GM12892 (cell line): ENCODE data around the gene DDR2.

Source experiments
- DNase-seq: peaks from one replicate; pipeline ENCODE4 v3.0.0; 2011; ENCODE audit not compliant: insufficient read length
- FAIRE-seq: peaks from 2 replicates; lab custom pipeline; 2011; peaks lifted over from hg19 to GRCh38; lab: Jason Lieb, UNC
- POLR2A ChIP-seq: IDR thresholded peaks from 2 replicates; pipeline ENCODE4 v1.6.1; 2011; ENCODE audit warnings: low read depth, low read length, control low read depth
- POLR2AphosphoS5 ChIP-seq: IDR thresholded peaks from 2 replicates; pipeline ENCODE4 v1.6.1; 2011; ENCODE audit warnings: low read depth, low read length, control low read depth
- TAF1 ChIP-seq: IDR thresholded peaks from 2 replicates; pipeline ENCODE4 v1.6.1; 2011; ENCODE audit warnings: low read depth, mild to moderate bottlenecking, control low read depth, low read length, borderline replicate concordance

Gene DDR2

GRCh38 chr1:162691999-162692575 lies 59.8 kb downstream of the DDR2 start:
- DNase-seq = no peak
- TF ChIP-seq TAF1 = no peak
- TF ChIP-seq POLR2A = no peak
- TF ChIP-seq POLR2AphosphoS5 = no peak
- FAIRE-seq = no peak

- FAIRE-seq (no peak), DNase-seq (no peak)
- no peak for TF ChIP-seq TAF1
- no peak for TF ChIP-seq POLR2AphosphoS5
- no peak for TF ChIP-seq POLR2A
Observed at GRCh38 chr1:162694911-162695310, 62.6 kb downstream of the DDR2 start.

- no peak for TF ChIP-seq TAF1
- no peak for TF ChIP-seq POLR2A
- TF ChIP-seq POLR2AphosphoS5 = no peak
- FAIRE-seq (no peak), DNase-seq (no peak)
Observed at GRCh38 chr1:162695687-162696086, 63.4 kb downstream of the DDR2 start.

GRCh38 chr1:162696286-162696862 lies 64.1 kb downstream of the DDR2 start:
- FAIRE-seq (no peak), DNase-seq (no peak)
- no peak for TF ChIP-seq POLR2A
- no peak for TF ChIP-seq TAF1
- TF ChIP-seq POLR2AphosphoS5 = no peak

- no peak for FAIRE-seq
- DNase-seq = no peak
- TF ChIP-seq POLR2AphosphoS5 = no peak
Observed at GRCh38 chr1:162697140-162697895, 65.1 kb downstream of the DDR2 start.

- FAIRE-seq (peak; percentile 44), DNase-seq (no peak)
- TF ChIP-seq POLR2AphosphoS5 (no peak), POLR2A (no peak), TAF1 (no peak)
Observed at GRCh38 chr1:162699366-162699765, 67.1 kb downstream of the DDR2 start.

- no peak for DNase-seq
- FAIRE-seq = no peak
- TF ChIP-seq POLR2A (no peak), TAF1 (no peak), POLR2AphosphoS5 (no peak)
Observed at GRCh38 chr1:162700131-162700530, 67.9 kb downstream of the DDR2 start.

- TF ChIP-seq POLR2AphosphoS5 = no peak
- no peak for TF ChIP-seq TAF1
- TF ChIP-seq POLR2A = no peak
- no peak for DNase-seq
- FAIRE-seq = no peak
Observed at GRCh38 chr1:162701286-162701685, 69.0 kb downstream of the DDR2 start.

- TF ChIP-seq POLR2A (no peak), POLR2AphosphoS5 (no peak), TAF1 (no peak)
- FAIRE-seq (no peak), DNase-seq (no peak)
Observed at GRCh38 chr1:162702628-162703027, 70.4 kb downstream of the DDR2 start.

GRCh38 chr1:162703708-162704107 lies 71.4 kb downstream of the DDR2 start:
- TF ChIP-seq POLR2A (no peak), POLR2AphosphoS5 (no peak), TAF1 (no peak)
- no peak for FAIRE-seq
- DNase-seq = no peak

- DNase-seq = no peak
- no peak for FAIRE-seq
- TF ChIP-seq POLR2AphosphoS5 (no peak), TAF1 (no peak), POLR2A (no peak)
Observed at GRCh38 chr1:162704673-162705424, 72.6 kb downstream of the DDR2 start.
